ENCODE data around the gene UPF3B.
"Not testable (repeated sequence)": the region's sequence is repeated elsewhere in the genome, so short reads cannot be mapped to it uniquely, and the experiment has no call there.

The UPF3B gene

GRCh38 chrX:119824221-119824620, 28.5 kb downstream of the UPF3B start:
- H3K4me3 ChIP-seq (ENCODE audit: insufficient read depth, low read depth, low read length); H3K27ac ChIP-seq (ENCODE audit: insufficient read depth, low read depth, low read length, poor library complexity, severe bottlenecking); H3K4me1 ChIP-seq (ENCODE audit: control insufficient read depth, insufficient read depth, low read length); H3K36me3 ChIP-seq (ENCODE audit: control insufficient read depth, insufficient read depth, low read length); H3K9me3 ChIP-seq (ENCODE audit: control insufficient read depth, low read length); H3K27me3 ChIP-seq (ENCODE audit: control insufficient read depth, insufficient read depth, low read length, poor library complexity, severe bottlenecking): not testable (repeated sequence)
- 90 to 100% methylated on average over 2 of the region's 5 CpGs for WGBS, 2 experiments

- H3K4me1 ChIP-seq (ENCODE audit: control insufficient read depth, insufficient read depth, low read length); H3K9me3 ChIP-seq (ENCODE audit: control insufficient read depth, low read length); H3K4me3 ChIP-seq (ENCODE audit: insufficient read depth, low read depth, low read length); H3K27ac ChIP-seq (ENCODE audit: insufficient read depth, low read depth, low read length, poor library complexity, severe bottlenecking); H3K27me3 ChIP-seq (ENCODE audit: control insufficient read depth, insufficient read depth, low read length, poor library complexity, severe bottlenecking); H3K36me3 ChIP-seq (ENCODE audit: control insufficient read depth, insufficient read depth, low read length): not testable (repeated sequence)
- WGBS, 2 experiments, result 33 to 94% methylated on average over 1 to 2 of the region's 3 CpGs
These were observed 31.1 kb downstream of the UPF3B start for GRCh38 chrX:119821703-119822102.

DNA sequence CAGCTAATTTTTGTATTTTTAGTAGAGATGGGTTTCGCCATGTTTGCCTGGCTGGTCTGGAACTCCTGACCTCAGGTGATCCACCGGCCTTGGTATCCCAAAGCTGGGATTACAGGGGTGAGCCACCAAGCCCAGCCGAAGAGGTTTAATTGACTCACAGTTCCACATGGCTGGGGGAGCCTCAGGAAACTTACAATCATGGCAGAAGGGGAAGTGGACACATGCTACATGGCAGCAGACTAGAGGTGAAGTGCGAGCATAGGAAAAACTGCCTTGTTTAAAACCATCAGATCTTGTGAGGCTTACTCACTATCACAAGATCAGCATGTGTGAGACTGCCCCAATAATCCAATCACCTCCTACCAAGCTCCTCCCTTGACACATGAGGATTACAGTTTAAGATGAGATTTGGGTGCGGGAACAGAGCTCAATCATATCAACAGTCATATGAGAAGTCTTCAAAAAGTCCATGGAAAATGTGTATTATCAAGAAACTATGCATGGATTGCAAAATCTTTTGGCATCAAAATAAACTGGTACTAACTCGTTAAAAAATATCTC, 35.6 kb downstream of the UPF3B start:
- Histone ChIP-seq H3K4me3 (ENCODE audit: insufficient read depth, low read depth, low read length) (no peak overlapping the region), H3K4me1 (ENCODE audit: control insufficient read depth, insufficient read depth, low read length) (no peaks in the 10 kb centered on the region), H3K27me3 (ENCODE audit: control insufficient read depth, insufficient read depth, low read length, poor library complexity, severe bottlenecking) (no peaks in the 10 kb centered on the region), H3K27ac (ENCODE audit: insufficient read depth, low read depth, low read length, poor library complexity, severe bottlenecking) (no peak overlapping the region), H3K9me3 (ENCODE audit: control insufficient read depth, low read length) (no peaks in the 10 kb centered on the region), H3K36me3 (ENCODE audit: control insufficient read depth, insufficient read depth, low read length) (no peaks in the 10 kb centered on the region)
- 80 to 95% methylated on average over 5 to 6 of the region's 6 CpGs for WGBS, 2 experiments

GRCh38 chrX:119816300-119816699, 36.5 kb downstream of the UPF3B start:
- Histone ChIP-seq H3K27ac (ENCODE audit: insufficient read depth, low read depth, low read length, poor library complexity, severe bottlenecking) (no peak overlapping the region), H3K4me1 (ENCODE audit: control insufficient read depth, insufficient read depth, low read length) (no peaks in the 10 kb centered on the region), H3K36me3 (ENCODE audit: control insufficient read depth, insufficient read depth, low read length) (no peaks in the 10 kb centered on the region), H3K27me3 (ENCODE audit: control insufficient read depth, insufficient read depth, low read length, poor library complexity, severe bottlenecking) (no peaks in the 10 kb centered on the region), H3K4me3 (ENCODE audit: insufficient read depth, low read depth, low read length) (no peak overlapping the region), H3K9me3 (ENCODE audit: control insufficient read depth, low read length) (no peaks in the 10 kb centered on the region)
- 84 to 85% methylated on average over 3 of the region's 3 CpGs for WGBS, 2 experiments

DNA sequence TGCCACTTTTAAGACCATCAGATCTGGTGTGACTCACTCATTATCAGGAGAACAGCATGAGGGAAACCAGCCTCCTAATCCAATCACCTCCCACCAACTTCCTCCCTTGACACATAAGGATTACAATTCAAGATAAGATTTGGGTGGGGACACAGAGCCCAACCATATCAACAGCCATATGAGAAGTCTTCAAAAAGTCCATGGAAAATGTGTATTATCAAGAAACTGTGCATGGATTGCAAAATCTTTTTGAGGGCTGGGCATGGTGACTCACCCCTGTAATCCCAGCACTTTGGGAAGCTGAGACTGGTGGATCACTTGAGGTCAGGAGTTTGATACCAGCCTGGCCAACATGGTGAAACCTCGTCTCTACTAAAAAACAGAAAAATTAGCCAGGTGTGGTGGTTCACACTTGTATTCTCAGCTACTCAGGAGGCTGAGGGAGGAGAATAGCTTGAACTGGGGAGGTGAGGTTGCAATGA, 43.5 kb downstream of the UPF3B start:
- H3K4me1 ChIP-seq (ENCODE audit: control insufficient read depth, insufficient read depth, low read length), result no peaks in the 10 kb centered on the region
- no peak overlapping the region for H3K4me3 ChIP-seq (ENCODE audit: insufficient read depth, low read depth, low read length)
- H3K36me3 ChIP-seq (ENCODE audit: control insufficient read depth, insufficient read depth, low read length), result no peaks in the 10 kb centered on the region
- WGBS, 2 experiments, result 92 to 94% methylated on average over 1 of the region's 1 CpG
- no peaks in the 10 kb centered on the region for H3K9me3 ChIP-seq (ENCODE audit: control insufficient read depth, low read length)
- H3K27ac ChIP-seq (ENCODE audit: insufficient read depth, low read depth, low read length, poor library complexity, severe bottlenecking), result no peak overlapping the region
- H3K27me3 ChIP-seq (ENCODE audit: control insufficient read depth, insufficient read depth, low read length, poor library complexity, severe bottlenecking), result no peaks in the 10 kb centered on the region

DNA sequence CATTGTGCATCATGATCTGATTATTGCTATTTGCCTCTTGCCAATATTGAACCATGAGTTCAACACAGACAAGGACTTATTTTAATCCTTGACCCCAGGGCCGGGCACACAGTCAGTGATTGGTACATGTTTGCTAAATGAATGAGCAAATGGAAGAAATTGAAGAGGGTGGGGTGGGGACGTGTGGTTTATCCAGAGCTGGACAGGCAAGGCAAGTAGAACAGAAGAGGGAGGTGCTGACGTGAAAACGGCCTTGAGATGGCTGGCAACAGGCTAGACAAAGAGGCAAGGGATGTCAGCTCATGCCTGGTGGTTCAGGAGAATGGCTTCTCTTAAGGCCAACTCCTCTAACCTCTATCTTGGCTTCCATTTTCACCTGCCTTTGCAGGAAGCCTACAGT, 44.3 kb downstream of the UPF3B start:
- H3K27me3 ChIP-seq (ENCODE audit: control insufficient read depth, insufficient read depth, low read length, poor library complexity, severe bottlenecking); H3K9me3 ChIP-seq (ENCODE audit: control insufficient read depth, low read length); H3K4me3 ChIP-seq (ENCODE audit: insufficient read depth, low read depth, low read length); H3K36me3 ChIP-seq (ENCODE audit: control insufficient read depth, insufficient read depth, low read length); H3K4me1 ChIP-seq (ENCODE audit: control insufficient read depth, insufficient read depth, low read length); H3K27ac ChIP-seq (ENCODE audit: insufficient read depth, low read depth, low read length, poor library complexity, severe bottlenecking): not testable (repeated sequence)
- WGBS, 2 experiments, result 70% methylated on average over 2 of the region's 4 CpGs; no CpG with 5 or more reads in 1 of the 2 experiments

- Histone ChIP-seq H3K4me1 (ENCODE audit: control insufficient read depth, insufficient read depth, low read length) (no peaks in the 10 kb centered on the region), H3K27ac (ENCODE audit: insufficient read depth, low read depth, low read length, poor library complexity, severe bottlenecking) (no peak overlapping the region), H3K4me3 (ENCODE audit: insufficient read depth, low read depth, low read length) (no peak overlapping the region), H3K36me3 (ENCODE audit: control insufficient read depth, insufficient read depth, low read length) (no peaks in the 10 kb centered on the region), H3K27me3 (ENCODE audit: control insufficient read depth, insufficient read depth, low read length, poor library complexity, severe bottlenecking) (no peaks in the 10 kb centered on the region), H3K9me3 (ENCODE audit: control insufficient read depth, low read length) (no peaks in the 10 kb centered on the region)
- 94 to 95% methylated on average over 5 to 8 of the region's 8 CpGs for WGBS, 2 experiments
These were observed 50.2 kb downstream of the UPF3B start for GRCh38 chrX:119802546-119802945.

DNA sequence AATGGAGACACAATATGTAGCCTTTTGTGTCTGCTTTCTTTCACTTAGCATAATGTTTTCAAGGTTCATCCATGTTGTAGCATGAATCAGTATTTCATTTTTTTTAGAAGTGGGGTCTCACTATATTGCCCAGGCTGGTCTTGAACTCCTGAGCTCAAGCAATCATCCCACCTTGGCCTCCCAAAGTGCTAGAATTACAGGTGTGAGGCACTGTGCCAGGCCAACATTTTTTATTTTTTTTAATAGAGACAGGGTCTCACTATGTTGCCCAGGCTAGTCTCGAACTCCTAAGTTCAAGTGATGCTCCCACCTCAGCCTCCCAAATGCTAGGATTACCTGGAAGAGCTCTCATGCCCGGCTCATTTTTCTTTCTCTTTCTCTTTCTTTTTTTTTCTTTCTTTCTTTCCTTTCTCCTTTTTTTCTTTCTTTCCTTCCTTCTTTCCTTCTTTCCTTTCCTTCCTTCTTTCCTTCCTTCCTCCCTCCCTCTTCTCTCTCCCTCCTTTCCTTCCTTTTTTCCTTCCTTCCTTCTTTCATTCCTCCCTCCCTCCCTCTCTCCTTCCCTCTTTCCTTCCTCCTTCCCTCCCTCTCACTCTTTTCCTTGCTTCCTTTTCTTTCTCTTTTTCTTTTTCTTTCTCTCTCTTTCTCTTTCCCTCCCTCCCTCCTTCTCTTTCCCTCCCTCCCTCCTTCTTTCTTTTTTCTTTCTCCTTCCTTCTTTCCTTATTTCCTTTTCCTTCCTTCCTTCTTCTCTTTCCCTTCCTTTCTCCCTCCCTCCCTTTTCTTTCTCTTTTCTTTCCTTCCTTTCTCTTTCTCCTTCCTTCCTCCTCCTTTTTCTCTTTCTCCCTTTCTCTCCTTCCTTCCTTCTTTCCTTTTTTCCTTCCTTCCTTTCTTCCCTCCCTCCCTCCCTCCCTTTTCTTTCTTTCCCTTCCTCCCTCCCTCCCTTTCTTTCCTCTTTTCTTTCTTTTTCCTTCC, 51.2 kb downstream of the UPF3B start:
- WGBS, 2 experiments, result 90 to 93% methylated on average over 2 of the region's 2 CpGs
- Histone ChIP-seq H3K27me3 (ENCODE audit: control insufficient read depth, insufficient read depth, low read length, poor library complexity, severe bottlenecking) (no peaks in the 10 kb centered on the region), H3K4me1 (ENCODE audit: control insufficient read depth, insufficient read depth, low read length) (no peaks in the 10 kb centered on the region), H3K9me3 (ENCODE audit: control insufficient read depth, low read length) (no peaks in the 10 kb centered on the region), H3K27ac (ENCODE audit: insufficient read depth, low read depth, low read length, poor library complexity, severe bottlenecking) (no peak overlapping the region), H3K4me3 (ENCODE audit: insufficient read depth, low read depth, low read length) (no peak overlapping the region), H3K36me3 (ENCODE audit: control insufficient read depth, insufficient read depth, low read length) (no peaks in the 10 kb centered on the region)

DNA sequence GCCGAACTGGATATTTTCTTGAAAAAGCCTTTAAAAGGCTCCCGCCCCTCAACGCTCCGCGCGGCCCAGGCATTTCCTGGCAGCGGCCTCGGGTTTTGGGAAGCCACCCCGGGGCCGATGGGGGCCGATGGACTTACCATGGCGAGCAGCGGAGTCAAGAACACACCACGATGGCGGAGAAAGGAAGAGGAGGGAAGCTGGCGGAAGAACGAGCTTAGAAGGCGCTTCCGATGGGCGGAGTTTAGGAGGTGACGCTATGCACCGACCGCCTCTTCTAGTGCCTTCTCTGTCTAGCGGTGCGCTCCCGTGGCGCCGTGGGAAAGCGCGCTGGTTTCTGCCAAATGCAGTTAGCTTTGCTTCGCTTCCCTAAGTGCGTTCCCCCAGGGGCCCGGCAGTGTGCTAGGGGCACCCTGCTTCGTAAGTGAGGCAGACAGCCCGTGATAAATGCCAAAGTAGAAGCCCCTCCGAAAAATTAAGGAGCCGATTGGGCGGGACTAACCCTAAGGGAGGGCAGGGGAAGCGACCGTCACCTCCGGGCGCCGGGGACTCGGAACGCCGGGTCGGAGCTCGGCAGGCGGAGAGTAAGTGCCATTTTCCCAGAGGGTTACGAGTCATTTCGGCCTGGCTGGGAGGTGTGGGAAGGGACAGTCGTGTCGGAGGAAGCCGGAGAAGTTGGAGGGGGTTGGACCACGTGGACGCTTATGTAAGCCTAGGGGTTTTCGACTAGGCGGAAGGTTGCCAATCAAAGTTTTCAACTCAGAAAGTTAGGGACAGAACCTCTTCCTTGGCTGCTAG, 61.1 kb downstream of the UPF3B start, which contains the start of gene RPL39:
TSS of gene RPL39 (minus strand) at position 194 of the 795 bp plus-strand sequence. CDS start at position 140, 54 bp downstream.
- no peaks in the 10 kb centered on the region for H3K36me3 ChIP-seq (ENCODE audit: control insufficient read depth, insufficient read depth, low read length)
- H3K27ac ChIP-seq (ENCODE audit: insufficient read depth, low read depth, low read length, poor library complexity, severe bottlenecking), result peak within 1 kb of the TSS; percentile 95
- no peaks in the 10 kb centered on the region for H3K4me1 ChIP-seq (ENCODE audit: control insufficient read depth, insufficient read depth, low read length)
- H3K4me3 ChIP-seq (ENCODE audit: insufficient read depth, low read depth, low read length), result peak within 1 kb of the TSS; percentile 80
- H3K9me3 ChIP-seq (ENCODE audit: control insufficient read depth, low read length), result no peaks in the 10 kb centered on the region
- no peaks in the 10 kb centered on the region for H3K27me3 ChIP-seq (ENCODE audit: control insufficient read depth, insufficient read depth, low read length, poor library complexity, severe bottlenecking)
- 0% methylated on average over 58 of the region's 58 CpGs for WGBS, 2 experiments

GRCh38 chrX:119790977-119791436, 61.8 kb downstream of the UPF3B start:
- 0% methylated on average over 31 of the region's 31 CpGs for WGBS, 2 experiments
- peak overlapping the region; percentile 95 for H3K27ac ChIP-seq (ENCODE audit: insufficient read depth, low read depth, low read length, poor library complexity, severe bottlenecking)

More at GRCh38 chrX:119790977-119791436, 61.8 kb downstream of the UPF3B start:
- Histone ChIP-seq H3K27me3 (ENCODE audit: control insufficient read depth, insufficient read depth, low read length, poor library complexity, severe bottlenecking) (no peaks in the 10 kb centered on the region), H3K4me3 (ENCODE audit: insufficient read depth, low read depth, low read length) (peak overlapping the region; percentile 80), H3K4me1 (ENCODE audit: control insufficient read depth, insufficient read depth, low read length) (no peaks in the 10 kb centered on the region), H3K36me3 (ENCODE audit: control insufficient read depth, insufficient read depth, low read length) (no peaks in the 10 kb centered on the region), H3K9me3 (ENCODE audit: control insufficient read depth, low read length) (no peaks in the 10 kb centered on the region)
